Measurements from ENCODE around the gene LOXHD1.

The LOXHD1 gene

DNA sequence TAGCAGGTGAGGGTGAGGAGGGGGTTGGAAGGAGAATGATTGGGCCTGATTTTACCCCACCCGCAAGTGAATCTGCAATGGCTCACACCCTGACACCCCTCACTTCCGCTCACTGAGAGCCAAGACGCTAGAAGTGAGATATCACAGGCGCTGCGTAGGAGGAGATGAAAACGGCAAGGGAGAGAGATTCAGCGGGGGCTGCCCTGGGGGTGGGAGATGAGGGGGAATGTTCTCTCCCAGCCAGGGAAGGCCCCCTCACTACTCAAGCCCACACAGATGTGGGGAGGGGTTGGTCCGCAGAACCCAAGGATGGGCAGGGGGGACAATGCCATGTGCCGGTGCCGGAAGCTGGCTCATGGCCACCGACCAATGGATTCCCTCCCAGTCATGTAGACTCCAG lies 32.9 kb downstream of the LOXHD1 start:
- Histone ChIP-seq H3K4me1 (ENCODE audit: insufficient read depth, low read length, severe bottlenecking) (no peaks in the 10 kb centered on the region), H3K9me2 (ENCODE audit: low read depth, low read length) (no peaks in the 10 kb centered on the region), H2AFZ (ENCODE audit: low read length) (no peak overlapping the region), H3K36me3 (ENCODE audit: insufficient read depth, low read length) (no peaks in the 10 kb centered on the region), H3K27me3 (ENCODE audit: insufficient read depth, low read length) (no peaks in the 10 kb centered on the region), H3F3A (ENCODE audit: insufficient read depth, low read length) (no peaks in the 10 kb centered on the region), H3K9ac (ENCODE audit: low read length) (no peak overlapping the region), H4K20me1 (ENCODE audit: insufficient read depth, low read length) (no peaks in the 10 kb centered on the region), H3K4me2 (ENCODE audit: low read length) (no peak overlapping the region), H3K27ac (ENCODE audit: low read depth, low read length, poor library complexity, severe bottlenecking) (no peak overlapping the region), H3K9me3 (ENCODE audit: low read length) (no peaks in the 10 kb centered on the region), H3K4me3 (ENCODE audit: low read depth, low read length, poor library complexity, severe bottlenecking) (no peak overlapping the region), H3K79me2 (ENCODE audit: insufficient read depth, low read length) (no peaks in the 10 kb centered on the region)
- no peak for TF ChIP-seq EZH2 (IDR thresholded peaks at IDR 0.05; ENCODE audit: borderline replicate concordance, low read length)
- TF ChIP-seq, protein P1, sequence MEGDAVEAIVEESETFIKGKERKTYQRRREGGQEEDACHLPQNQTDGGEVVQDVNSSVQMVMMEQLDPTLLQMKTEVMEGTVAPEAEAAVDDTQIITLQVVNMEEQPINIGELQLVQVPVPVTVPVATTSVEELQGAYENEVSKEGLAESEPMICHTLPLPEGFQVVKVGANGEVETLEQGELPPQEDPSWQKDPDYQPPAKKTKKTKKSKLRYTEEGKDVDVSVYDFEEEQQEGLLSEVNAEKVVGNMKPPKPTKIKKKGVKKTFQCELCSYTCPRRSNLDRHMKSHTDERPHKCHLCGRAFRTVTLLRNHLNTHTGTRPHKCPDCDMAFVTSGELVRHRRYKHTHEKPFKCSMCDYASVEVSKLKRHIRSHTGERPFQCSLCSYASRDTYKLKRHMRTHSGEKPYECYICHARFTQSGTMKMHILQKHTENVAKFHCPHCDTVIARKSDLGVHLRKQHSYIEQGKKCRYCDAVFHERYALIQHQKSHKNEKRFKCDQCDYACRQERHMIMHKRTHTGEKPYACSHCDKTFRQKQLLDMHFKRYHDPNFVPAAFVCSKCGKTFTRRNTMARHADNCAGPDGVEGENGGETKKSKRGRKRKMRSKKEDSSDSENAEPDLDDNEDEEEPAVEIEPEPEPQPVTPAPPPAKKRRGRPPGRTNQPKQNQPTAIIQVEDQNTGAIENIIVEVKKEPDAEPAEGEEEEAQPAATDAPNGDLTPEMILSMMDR (IDR thresholded peaks at IDR 0.05; ENCODE audit: low read length) = no peak

DNA sequence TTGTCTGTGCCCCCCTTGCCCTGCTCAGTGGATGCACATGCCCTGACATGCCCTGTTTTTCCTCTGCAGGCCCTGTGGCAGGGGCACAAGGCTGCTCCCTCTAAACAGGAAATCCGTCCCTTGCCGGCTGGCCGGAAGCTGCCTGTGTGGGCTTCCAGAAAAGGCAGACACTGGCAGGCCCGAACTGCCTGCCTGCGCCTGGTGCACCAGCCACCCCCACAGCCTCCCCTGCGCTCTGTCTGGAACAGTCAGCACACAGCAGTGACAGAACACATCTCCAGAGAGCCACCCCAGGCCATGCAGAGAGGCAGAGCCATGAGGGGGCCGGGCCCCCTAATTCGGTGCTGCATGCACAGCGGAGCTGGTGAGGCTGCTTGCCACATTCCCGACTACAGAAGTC lies 33.5 kb downstream of the LOXHD1 start:
- no peaks in the 10 kb centered on the region for H3K27me3 ChIP-seq (ENCODE audit: insufficient read depth, low read length)
- H3K4me2 ChIP-seq (ENCODE audit: low read length) = no peak overlapping the region
- no peak overlapping the region for H3K9ac ChIP-seq (ENCODE audit: low read length)
- H3K27ac ChIP-seq (ENCODE audit: low read depth, low read length, poor library complexity, severe bottlenecking) = no peak overlapping the region
- H3K36me3 ChIP-seq (ENCODE audit: insufficient read depth, low read length) = no peaks in the 10 kb centered on the region
- H4K20me1 ChIP-seq (ENCODE audit: insufficient read depth, low read length) = no peaks in the 10 kb centered on the region
- no peaks in the 10 kb centered on the region for H3F3A ChIP-seq (ENCODE audit: insufficient read depth, low read length)
- H3K9me2 ChIP-seq (ENCODE audit: low read depth, low read length) = no peaks in the 10 kb centered on the region
- H2AFZ ChIP-seq (ENCODE audit: low read length) = no peak overlapping the region
- H3K79me2 ChIP-seq (ENCODE audit: insufficient read depth, low read length) = no peaks in the 10 kb centered on the region
- TF ChIP-seq, protein P1 (IDR thresholded peaks at IDR 0.05; ENCODE audit: low read length) = no peak
- H3K9me3 ChIP-seq (ENCODE audit: low read length) = no peaks in the 10 kb centered on the region
- no peaks in the 10 kb centered on the region for H3K4me1 ChIP-seq (ENCODE audit: insufficient read depth, low read length, severe bottlenecking)
- H3K4me3 ChIP-seq (ENCODE audit: low read depth, low read length, poor library complexity, severe bottlenecking) = no peak overlapping the region

DNA sequence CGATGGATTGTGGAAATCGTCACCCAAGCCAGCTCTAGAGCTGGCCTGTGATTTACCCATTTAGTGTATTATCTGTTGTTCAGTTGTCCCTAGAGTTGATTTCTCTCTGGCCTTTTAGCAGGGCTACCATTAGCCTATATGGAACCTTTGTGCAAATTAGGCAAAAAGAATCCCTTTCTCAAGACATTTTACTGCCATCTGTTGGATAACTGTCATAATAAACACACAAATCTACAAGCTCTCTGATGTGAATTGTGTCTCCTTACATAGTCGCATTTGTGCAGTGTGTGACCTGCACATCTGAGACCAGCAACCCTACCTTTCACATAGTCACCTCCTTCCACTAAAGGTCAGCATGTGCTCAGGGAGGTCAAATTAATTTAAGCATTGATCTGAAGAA lies 34.0 kb downstream of the LOXHD1 start:
- TF ChIP-seq EZH2 (IDR thresholded peaks at IDR 0.05; ENCODE audit: borderline replicate concordance, low read length) = no peak
- TF ChIP-seq, protein P1 (IDR thresholded peaks at IDR 0.05; ENCODE audit: low read length) = no peak
- H3K4me1 ChIP-seq (ENCODE audit: insufficient read depth, low read length, severe bottlenecking) = no peaks in the 10 kb centered on the region
- H2AFZ ChIP-seq (ENCODE audit: low read length) = no peak overlapping the region
- no peaks in the 10 kb centered on the region for H4K20me1 ChIP-seq (ENCODE audit: insufficient read depth, low read length)
- no peaks in the 10 kb centered on the region for H3K36me3 ChIP-seq (ENCODE audit: insufficient read depth, low read length)
- H3K4me2 ChIP-seq (ENCODE audit: low read length) = no peak overlapping the region
- H3K9me3 ChIP-seq (ENCODE audit: low read length) = no peaks in the 10 kb centered on the region
- H3K27ac ChIP-seq (ENCODE audit: low read depth, low read length, poor library complexity, severe bottlenecking) = no peak overlapping the region
- H3K9ac ChIP-seq (ENCODE audit: low read length) = no peak overlapping the region
- H3F3A ChIP-seq (ENCODE audit: insufficient read depth, low read length) = no peaks in the 10 kb centered on the region
- H3K27me3 ChIP-seq (ENCODE audit: insufficient read depth, low read length) = no peaks in the 10 kb centered on the region
- H3K9me2 ChIP-seq (ENCODE audit: low read depth, low read length) = no peaks in the 10 kb centered on the region
- H3K4me3 ChIP-seq (ENCODE audit: low read depth, low read length, poor library complexity, severe bottlenecking) = no peak overlapping the region
- H3K79me2 ChIP-seq (ENCODE audit: insufficient read depth, low read length) = no peaks in the 10 kb centered on the region
